GM19328 (cell line): ENCODE results near the gene TRMT11.
A peak's percentile ranks its signal among the peaks of the same experiment; 100 is the strongest.
"Not testable (repeated sequence)": the region's sequence is repeated elsewhere in the genome, so short reads cannot be mapped to it uniquely, and the experiment has no call there.

Source experiments
- ATAC-seq: cut with Tn5 transposase; IDR thresholded peaks from one replicate; pipeline ENCODE4 v1.9.1; 2021; ENCODE audit warnings: mild to moderate bottlenecking, moderate library complexity; ENCODE audit not compliant: unreplicated experiment

The TRMT11 gene

DNA sequence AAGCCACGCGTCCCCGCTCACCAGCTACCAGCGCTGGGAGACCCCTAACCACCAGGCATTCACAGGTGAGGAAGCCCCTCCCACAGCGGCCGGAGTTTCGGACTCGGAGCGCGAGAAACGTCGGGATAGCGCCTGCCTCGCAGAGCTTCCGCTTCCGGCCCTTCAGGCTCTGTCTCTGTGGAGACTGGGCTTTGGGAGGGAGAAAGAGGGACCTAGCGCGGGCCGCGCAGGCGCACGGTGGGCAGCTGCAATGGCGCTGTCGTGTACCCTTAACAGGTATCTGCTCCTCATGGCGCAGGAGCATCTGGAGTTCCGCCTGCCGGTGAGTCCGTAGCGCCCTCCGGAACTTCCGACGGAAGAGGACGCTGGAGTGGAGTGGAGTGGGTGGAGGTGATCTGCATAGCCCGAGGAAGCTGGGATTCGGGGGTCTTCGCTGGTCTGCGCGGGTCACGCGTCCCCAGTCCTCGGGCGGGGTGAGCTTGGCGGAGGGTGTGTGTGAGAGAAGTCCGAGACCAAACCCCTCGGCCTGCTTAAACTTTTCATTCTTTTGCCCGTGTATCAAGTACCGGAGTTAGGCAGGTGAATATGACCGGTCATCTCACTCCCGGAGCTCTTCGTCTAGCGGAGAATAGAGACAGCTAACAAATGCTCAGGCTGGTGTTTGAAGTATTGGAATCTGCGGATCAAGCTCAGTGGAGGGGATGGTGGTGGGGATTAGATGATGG lies at the start of gene TRMT11:
Gene TRMT11 (plus strand): TSS at position 240 of the 725 bp plus-strand sequence. CDS start 11 bp downstream, at position 251.
- ATAC-seq = peak; percentile 98

DNA sequence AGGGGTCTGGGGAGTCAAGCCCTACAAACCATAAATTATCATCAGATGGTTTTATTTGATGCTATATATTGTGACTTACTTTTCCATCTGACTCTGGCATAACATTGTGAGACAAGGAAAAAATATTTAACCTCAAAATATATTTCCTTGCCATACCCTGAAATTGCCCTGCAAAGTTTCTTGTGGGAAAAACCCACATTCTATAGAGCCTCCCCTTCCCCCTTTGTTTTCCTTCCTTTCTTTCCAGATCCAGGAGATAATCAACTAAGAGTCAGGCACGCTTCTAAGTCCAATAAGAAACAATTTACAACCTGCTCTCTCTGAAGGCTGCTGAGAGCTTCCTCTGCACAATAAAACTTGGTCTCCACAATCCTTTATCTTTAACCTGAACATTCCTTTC lies 47.3 kb upstream of the TRMT11 start:
- no peak for ATAC-seq

DNA sequence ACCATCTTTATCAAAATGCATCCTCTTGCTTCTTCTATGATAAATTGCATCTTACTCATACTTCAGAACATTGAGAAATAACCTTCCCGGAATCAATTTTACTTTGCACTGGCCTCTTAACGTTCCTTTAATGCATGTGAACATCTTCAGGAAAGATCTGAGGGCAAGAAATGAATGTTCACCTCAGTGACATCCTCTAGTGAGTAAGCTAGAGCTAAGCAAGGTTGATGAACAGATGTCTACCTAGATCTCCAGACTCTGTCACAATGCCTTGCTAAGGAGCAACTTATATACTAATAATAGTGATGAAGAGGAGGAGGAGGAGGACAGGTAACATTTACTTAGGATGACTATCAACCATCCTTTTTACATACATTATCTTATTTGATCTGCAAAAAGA lies 46.5 kb upstream of the TRMT11 start:
- ATAC-seq = no peak

DNA sequence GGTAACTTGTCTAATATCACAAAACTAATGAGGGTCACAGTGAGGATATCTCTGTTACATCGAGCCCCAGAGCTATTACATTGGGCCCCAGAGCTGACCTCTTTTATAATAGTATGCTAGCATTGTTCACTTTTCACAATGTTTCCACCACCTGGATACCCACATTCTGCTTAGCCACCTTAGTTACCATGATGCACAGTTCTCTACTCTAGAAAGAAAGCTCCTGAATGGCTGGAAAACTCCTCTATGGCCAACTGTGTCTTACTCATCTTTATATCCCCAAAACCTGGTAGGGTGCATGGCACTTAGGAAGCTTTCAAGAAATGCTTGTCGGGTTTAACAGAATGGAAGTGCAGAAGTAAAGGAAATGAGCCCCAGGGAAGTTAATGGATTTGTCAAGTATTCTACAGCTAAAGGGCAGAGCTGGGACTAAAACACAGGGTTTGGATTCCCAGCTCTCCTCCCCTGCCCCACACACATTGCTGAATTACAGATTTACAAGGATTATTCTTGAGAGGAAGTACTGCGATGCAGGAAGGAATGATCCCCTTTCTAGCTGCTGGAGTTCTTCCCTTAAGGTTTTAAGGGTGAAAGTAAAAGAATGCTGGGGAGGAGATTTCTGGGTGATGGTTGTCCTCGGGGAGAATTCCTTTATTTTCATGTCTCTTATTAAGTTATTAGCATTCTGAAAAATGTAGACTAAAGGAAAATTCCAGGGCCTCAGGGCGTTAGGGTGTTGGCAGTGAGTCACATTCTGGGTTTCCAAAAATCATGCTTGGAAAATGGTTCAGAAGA lies 45.9 kb upstream of the TRMT11 start:
- no peak for ATAC-seq

DNA sequence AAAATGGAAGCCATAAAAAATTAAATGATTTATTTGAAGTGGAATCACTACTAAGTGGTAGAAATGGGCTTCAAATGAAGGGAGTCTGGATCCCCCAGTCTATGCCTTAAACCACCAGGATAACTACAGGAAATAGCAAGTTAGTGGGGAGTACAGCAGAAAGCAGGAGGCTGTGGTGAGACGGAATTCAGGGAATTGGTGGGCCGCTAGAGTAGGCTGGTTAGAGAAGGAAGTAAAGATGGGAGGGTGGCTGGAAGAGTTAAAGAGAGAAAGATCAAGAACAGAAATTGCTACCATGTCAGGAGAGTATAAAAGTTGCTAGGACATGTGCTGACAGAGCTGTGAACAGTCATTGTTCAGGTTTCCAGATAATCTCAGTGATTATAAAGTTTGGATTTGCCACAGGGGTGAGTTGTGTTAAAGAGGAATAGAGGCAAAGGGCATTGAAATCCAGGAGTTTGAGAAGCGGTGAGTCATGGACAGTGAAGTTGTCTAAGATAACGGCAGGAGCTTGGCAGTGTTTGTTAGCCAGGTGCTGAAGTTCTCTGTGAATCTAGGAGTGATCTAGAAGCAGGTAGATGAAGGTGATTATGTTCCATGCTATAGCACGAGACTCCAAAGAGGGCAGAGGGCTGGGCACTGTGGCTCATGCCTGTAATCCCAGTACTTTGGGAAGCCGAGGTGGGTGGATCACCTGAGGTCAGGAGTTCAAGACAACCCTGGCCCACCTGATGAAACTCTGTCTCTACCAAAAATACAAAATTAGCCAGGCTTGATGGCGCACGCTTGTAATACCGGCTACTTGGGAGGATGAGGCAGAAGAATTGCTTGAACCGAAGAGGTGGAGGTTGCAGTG lies 43.4 kb upstream of the TRMT11 start:
- ATAC-seq = no peak

DNA sequence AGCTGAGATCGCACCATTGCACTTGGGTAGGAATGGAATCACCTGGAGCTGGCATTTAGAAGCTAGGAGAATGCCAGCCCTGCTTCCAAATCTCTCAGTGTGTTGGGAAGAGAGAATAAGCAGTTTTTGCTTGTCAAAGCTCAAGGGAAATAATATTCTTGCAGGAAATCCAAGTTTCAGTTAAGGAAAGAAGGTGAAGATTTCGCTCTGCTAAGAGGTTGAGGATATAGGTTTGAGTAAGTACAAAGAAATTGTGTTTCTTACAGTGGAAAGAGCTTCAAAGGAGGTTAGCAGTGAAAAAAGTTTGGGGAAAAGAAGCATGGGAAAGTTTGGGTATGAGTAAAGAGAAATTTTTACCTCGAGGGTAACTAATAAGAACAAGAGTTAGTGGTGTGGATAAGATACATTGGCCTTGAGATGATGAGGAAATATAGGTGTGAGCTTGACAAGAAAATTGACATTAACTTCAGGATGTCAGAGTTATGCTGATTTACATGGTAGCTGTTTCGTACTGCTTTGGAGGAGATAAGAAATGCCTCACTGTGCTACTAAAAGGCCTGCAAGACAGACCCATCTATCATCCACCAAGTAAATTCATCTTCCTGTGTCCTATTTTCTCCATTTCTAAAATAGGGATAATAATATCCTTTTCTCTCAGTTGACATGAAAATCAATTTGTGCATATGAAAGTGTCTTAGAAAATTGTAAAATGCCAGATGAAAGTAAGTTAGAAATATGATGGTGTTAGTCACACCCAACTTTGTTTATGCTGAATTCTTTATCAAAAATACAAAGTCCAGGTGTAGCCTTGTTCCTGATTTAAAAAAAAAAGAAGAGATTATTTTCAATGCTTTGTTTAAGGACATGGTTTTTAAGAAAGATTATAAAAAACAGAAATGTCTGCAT lies 42.6 kb upstream of the TRMT11 start:
- ATAC-seq = no peak

DNA sequence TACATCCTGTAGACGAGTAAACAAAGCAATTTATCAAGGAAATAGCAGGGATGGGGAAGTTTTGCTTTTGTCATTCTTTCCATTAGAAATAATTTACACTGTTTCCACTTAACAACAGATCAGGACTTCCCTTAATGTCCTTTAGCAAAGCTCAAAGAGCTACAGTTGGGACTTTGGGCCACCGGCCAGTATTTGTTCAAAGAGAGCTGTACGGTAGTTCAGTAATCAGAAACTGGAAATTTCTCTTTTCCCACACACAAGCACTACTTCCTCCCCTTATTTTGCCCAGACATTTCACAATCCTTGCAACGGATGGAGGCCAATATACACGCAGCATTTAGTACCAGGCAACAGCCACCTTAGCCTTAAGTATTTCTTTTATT lies 41.9 kb upstream of the TRMT11 start:
- ATAC-seq = no peak

DNA sequence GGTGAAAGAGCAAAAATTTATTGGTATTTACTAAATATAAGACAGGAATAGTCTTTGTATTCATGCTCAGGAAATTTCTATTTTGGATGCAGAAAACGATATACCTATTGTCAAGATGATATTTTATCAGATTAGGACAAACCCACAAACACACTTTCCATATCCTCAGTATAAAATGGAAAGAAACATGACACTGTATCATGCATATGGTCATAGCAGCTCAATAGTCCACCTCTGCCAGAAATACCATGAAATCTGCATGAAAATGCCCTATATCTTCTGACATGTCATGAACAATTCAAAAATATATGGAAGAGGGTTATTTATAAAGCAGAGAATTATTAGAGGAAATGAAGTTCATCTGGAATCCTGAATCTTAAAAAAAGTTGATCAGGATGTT lies 41.4 kb upstream of the TRMT11 start:
- ATAC-seq = no peak

DNA sequence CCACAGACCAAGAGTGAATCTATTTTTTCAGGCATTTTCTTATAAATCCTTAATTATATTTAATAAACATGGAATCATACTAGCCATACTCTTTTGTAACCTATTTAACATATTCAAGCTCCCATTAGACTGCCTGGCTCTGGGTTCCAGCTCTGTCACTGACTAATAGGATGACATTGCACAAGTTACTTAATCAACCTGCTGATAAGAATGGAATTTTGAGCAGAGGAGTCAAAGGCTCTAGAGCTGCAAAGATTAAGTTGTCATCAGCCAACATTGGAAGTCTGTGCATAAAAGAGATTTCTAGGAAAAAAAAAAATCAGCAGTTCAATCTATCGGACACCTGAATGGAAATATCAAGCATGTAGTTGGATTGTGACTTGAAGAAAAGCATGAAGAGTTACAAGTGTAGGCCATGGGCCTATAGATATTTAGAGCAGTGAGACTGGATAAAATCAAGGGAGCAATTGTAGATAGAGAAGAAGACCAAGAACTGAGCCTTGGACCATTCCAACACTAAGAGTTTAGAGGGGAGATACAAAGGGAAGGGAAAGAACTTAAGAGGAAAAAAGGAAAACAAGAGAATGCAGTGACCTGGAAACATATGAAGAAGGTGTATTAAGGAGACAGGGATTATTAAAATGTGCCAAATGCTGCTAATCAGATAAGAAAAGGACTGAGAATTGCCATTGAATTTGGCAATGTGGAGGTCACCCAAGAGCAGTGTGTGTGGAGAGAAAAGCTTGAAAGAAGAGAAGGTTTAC lies 40.8 kb upstream of the TRMT11 start:
- no peak for ATAC-seq

DNA sequence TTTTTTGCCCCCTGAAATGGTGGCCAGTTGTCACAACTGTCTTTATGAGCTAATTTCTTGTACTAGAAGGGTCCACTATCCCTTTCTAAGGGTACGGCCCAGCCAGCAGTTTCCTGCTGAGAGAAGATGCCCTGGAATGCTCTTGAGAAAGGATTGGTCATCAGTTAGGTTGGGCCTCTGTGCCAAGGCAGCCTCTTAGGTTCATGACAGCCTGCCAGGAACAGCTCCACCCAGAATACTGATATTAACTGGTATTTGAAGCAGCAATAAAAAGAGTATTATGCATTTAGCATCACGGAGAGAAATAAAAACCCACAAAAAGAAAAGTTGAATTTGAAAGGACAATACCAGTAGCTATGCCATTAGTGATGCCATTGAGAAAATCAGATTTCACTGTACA lies 38.7 kb upstream of the TRMT11 start:
- no peak for ATAC-seq

DNA sequence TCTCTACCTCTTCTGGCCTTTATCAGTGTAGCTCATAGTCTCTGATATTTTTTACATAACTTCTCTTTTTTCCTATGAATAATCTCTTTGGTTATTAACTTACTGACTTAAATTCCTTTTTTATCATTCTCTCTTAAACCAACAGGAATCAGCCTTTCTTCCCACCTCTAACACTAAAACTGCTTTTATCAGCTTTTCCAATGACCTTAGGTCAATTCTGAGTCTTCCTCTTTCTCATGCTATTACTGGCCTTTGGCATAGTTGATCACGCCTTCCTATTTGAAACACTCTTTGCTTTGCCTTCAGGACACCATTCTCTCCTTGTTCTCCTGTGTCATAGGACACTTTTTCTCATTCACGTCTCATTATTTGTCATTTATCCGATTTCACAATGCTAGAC lies 37.9 kb upstream of the TRMT11 start:
- ATAC-seq = no peak

DNA sequence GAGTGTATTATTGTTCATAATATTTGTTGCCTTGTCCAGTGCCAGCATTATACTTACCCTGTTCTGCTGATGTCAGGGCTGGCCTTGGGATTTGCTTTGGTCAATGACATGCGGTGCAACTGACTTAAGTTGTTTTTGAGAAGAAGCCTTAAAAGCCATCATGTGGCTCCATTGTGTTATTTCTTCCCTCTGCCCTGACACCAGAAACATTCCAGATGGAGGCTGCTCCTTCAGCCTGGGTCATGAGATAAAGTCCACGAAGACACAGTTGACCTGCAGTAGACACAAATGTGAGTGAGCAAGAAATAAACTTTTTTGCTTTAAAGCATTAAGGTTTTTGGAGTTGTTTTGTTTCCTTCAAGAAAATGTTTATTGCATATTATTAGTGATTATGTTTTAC lies 37.3 kb upstream of the TRMT11 start:
- no peak for ATAC-seq

DNA sequence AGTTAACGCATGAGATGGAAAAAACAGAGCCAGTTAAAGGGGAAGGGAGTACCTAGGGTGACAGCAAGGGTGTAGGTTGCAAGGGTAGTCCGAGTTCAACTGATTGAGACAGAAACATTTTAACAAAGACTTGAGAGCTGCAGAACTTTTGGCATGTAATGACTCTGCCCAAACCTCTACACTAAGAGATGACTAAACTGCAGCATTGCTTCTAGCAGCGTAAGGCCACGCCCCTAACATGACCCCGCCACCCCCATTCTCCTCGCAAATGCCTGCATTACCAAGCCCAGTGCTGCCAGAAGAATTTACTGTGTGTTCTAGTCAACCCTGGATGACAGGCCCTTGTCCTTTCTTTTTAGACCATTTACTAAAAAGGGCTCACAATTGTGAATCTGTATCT lies 36.0 kb upstream of the TRMT11 start:
- ATAC-seq = no peak

DNA sequence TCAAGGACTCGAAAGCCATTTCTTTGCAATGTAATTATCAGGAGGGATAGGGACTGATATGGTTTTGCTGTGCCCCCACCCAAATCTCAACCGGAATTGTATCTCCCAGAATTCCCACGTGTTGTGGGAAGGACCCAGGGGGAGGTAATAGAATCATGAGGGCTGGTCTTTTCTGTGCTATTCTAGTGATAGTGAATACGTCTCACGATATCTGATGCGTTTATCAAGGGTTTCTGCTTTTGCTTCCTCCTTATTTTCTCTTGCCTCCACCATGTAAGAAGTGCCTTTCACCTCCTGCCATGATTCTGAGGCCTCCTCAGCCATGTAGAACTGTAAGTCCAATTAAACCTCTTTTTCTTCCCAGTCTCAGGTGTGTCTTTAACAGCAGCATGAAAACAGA lies 35.6 kb upstream of the TRMT11 start:
- not testable (repeated sequence) for ATAC-seq

DNA sequence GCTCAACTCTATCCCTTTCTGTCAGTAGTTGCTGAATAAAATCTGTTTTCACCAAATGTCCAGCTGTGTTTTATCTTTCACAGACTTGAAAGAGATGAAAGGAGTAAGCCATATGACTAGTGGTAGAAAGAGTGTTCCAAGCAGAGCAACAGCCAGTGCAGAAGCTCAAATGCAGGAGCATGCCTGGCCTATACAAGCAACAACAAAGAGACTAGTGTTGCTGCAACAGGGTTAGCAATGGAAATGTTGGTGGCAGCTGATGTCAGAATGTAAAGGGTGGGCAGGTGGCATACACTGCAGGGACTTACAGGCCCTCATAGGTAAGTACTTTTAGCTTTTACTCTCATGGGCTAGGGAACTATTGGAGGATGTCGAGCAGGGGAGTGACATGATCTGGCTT lies 35.0 kb upstream of the TRMT11 start:
- no peak for ATAC-seq

DNA sequence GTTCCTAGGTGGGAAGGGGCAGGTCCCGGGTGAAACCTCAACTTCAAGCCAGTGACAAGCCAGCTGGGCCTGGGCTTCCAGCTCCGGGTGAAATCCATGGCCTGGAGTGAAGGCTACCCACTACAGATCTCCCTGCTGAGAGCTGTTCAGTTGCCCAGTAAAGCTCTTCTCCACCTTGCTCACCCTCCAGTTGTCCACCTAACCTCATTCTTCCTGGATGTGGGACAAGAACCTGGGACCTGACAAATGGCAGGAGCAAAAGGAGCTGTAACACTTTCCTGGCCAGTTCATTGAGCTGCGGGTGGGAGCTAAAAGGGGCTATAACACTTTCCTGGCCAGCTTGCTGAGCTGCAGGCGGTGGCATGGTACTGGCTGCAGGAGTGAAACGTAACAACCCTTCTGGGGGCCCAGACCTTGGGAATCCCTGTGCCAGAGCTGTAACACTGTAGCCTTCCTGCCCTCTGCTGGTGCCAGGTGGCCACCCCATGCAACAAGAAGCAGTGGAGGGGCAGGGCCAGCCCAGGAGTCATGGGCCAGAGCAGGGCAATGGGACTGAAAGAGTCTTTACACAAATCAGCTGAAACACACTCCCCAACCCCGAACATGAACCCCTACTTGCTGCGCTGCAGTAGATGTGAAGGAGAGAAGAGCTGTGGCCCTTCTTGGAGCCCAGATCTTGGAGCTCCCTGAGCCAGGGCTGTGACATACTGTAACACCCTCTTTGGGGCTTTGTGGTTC lies 33.4 kb upstream of the TRMT11 start:
- ATAC-seq = no peak

DNA sequence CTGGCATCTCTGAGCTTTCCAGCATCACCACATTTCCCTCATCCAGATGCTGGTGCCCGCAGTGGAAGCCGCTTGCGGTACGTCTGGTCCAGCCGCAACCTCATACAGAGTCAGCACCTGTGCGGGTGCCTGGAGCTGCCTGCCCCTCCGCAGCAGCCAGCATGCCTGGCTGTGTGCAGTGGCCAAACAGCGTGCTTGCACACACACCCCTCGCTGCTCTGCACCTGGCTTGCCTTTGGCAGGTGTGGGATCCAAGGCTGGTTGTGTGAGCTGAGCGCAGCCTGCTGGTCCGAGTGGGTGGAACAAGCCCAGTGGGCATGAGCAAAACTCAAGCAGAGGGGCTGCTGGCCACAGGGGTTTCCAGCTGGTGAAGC lies 32.9 kb upstream of the TRMT11 start:
- ATAC-seq = no peak

DNA sequence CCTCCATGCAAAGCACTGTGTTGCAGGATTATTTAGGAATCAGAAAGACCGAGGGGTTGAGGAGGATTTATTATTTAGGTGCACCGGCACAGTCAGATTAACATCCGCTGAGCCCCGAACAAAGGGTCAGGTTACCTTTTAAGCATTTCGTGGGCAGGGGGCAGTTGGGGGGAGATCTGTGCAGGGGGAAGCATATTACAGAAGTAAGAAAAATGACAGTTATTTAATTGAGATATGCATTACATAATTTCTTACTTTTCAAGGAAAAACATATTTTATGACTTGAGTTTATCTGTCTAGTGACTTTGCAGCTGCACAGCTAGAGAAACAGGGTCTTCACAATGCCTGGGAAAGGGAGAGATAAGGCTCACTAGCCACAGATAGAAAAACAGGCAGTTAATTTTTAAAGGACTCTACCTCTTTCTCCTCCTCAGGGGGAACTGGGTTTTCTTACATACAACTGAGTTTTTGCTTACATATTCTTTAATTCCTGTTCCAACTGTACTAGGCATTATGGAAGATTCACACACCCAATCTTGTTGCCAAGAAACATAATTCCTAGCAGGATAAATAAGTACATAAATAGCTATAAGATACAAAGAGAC lies 31.5 kb upstream of the TRMT11 start:
- no peak for ATAC-seq

DNA sequence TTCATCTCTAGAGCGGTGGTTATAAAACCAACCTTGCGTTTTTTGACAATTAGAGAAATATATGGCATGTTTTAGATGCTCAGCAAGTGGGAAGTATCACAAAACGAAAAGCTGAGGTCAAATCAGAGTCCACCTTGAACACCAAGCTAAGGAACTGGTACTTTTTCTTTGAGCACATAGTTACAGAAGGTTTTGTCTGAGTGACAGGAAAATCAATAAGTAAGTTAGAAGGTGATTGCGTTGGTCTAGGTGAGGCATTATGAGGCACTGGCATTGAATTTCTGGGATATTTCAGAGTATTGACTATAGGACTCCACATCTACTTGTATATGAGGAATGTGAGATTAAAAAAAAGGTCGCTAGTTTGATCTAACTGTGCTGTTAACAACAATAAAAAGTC lies 30.4 kb upstream of the TRMT11 start:
- no peak for ATAC-seq
